SH-SY5Y (cell line): Measurements from ENCODE around the gene EEFSEC.

Experiments used
- GATA2 ChIP-seq: IDR thresholded peaks from 2 replicates; pipeline ENCODE4 v1.6.1; 2011; ENCODE audit warnings: mild to moderate bottlenecking, low read depth, low read length
- GATA3 ChIP-seq: IDR thresholded peaks from 2 replicates; pipeline ENCODE4 v1.6.1; 2011; ENCODE audit warnings: low read depth, mild to moderate bottlenecking, low read length, moderate library complexity

DNA sequence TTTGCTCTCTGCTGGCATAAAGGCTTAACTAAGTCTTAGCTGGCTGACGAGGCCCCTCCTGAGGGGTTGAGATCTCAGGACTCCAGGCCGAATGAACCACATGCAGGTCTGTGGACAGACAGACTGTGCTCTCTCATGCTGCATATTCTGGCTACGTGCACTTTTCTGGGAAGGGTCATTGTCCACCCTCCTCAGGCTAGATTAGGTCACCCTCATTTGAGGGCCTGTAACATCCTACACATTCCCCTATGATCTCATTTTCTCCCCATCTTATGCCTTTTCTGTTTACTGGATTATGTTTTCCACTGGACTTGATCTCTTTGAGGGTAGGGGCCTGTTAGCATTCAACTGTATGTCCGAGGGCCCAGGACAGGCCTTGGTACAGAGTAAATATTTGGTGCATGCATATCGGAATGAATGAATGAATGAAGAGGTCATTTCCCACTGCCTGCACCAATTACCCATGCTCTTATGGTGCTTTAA, 13.7 kb downstream of the EEFSEC start:
- TF ChIP-seq GATA2, result no peak
- no peak for TF ChIP-seq GATA3
